HG02943 (cell line): ENCODE measurements around the gene ZBTB47.

Source experiments
- ATAC-seq: cut with Tn5 transposase; IDR thresholded peaks from one replicate; pipeline ENCODE4 v1.9.1; 2021; ENCODE audit warnings: mild to moderate bottlenecking, low read depth, moderate library complexity; ENCODE audit not compliant: unreplicated experiment

Gene ZBTB47

GRCh38 chr3:42707620-42708355, 54.3 kb downstream of the ZBTB47 start:
- ATAC-seq: no peak

GRCh38 chr3:42708611-42709151, 55.2 kb downstream of the ZBTB47 start:
- no peak for ATAC-seq

GRCh38 chr3:42709621-42710020, 56.1 kb downstream of the ZBTB47 start:
- no peak for ATAC-seq

- ATAC-seq: no peak
Measured at GRCh38 chr3:42710323-42711021, 57.0 kb downstream of the ZBTB47 start.

GRCh38 chr3:42711491-42712343, 58.2 kb downstream of the ZBTB47 start:
- ATAC-seq: no peak

- no peak for ATAC-seq
Measured at GRCh38 chr3:42712344-42712648, 58.8 kb downstream of the ZBTB47 start.

GRCh38 chr3:42712688-42713372, 59.3 kb downstream of the ZBTB47 start:
- no peak for ATAC-seq

- no peak for ATAC-seq
Measured at GRCh38 chr3:42713747-42714146, 60.2 kb downstream of the ZBTB47 start.

GRCh38 chr3:42714171-42714852, 60.8 kb downstream of the ZBTB47 start:
- ATAC-seq: no peak
